GM18508 (cell line): ENCODE data around the gene LAS1L.
"Not testable (repeated sequence)": the region's sequence is repeated elsewhere in the genome, so short reads cannot be mapped to it uniquely, and the experiment has no call there.

Experiments used
- ATAC-seq: cut with Tn5 transposase; IDR thresholded peaks from one replicate; pipeline ENCODE4 v1.9.1; 2021; ENCODE audit warnings: moderate number of reproducible peaks; ENCODE audit not compliant: insufficient read depth, unreplicated experiment

LAS1L gene

DNA sequence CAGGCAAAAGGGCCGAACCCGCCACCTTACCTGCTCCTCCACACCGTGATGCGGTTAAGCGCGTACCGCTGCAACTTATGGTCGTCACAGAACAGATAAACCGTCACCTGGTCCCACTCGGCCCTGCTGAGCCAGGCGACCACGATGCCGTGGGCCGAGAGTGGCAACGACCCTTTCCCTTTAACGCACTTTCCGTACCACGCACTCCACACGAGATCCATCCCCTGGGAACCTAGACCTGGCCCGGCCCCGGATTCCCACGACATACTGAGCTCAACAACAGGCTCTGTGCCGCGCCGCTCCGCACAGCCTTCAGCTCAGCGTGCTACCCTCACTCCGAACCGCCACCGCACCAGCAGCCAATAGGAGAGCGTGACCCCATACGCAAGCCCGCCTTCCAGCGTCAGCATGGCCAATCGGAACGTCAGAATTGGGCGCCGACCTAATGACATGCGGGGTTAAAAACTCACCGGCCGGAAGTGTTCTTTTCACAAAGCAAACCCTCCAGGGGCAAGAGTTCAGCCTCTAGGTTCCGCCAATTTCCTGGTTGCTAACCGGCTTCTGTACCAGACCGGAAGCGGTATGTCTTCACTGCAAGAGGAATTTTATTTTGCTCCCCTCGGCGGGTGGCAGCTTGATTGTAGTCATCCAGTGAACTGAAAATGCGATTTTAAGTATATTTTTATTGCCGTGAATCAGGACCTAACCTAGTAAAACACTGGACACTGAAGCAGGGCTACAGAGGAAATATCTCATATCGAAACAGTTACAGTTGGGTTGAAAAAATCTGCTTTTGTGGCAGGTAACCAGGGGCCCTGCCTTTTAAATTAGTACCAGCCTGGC, at the start of gene LAS1L:
Gene LAS1L (minus strand): TSS at position 338 of the 843 bp plus-strand sequence. CDS start 72 bp downstream, at position 266.
- ATAC-seq, result peak; percentile 98

DNA sequence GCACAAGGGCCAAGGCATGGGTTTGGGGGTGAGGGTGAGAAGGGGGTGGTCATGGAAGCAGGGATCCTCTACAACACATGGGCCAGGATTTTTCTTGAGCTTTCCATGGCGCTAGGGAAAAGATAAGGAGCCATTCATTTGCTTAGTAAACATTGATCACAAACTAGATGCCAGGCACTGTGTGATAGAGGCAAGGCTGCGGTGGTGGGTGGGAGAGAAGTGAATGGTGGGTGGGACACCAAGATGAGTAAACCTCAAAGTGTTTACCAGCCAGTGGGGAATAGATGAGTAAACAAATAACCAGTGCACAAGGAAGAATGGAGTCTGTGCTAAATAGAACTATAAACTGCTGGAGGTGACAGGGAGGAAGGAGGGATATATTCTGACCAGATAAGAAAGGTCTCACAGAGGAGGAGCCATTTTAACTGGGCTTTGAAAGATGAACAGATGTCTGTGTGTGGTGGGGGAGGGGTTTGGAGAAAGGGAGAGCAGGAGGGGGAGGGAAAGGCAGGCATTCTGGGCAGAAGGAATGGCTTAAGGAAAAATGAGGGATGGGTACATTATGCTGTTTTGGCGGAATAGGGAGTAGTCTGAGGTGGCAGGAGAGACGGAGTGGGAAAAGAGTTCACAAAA, 48.0 kb upstream of the LAS1L start:
- no peak for ATAC-seq

DNA sequence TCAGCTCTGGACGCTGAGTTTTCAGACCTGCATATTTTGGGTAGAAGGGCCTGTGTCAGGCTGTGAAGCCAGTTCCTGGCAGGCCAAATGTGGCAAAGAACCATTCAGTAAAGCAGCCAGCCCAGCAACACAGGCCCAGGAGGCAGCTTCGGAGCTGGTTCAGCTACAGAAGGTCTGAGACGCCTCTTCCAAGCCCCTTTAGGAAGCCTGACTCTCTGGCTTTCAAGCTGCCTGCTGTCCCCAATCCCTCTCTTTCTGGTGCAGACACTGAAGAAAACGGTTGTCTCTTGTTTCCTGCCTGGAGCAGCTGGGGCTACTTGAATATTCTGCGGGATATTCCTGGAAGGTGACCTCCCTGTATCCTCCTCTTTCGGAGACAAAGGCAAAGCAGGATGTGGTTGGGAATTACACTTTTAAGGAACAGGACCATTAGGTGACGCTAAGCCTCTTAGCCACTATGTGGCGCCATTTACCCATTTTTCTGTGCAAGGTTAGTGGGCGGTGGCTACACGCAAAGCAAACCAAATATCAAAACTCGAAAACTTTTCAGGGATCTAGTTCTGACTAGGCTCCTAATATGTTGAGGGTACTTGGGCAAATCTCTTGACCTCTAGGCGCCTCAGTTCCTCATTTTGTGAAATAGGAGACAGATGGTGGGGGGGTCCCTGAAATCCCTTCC, 47.2 kb upstream of the LAS1L start:
- peak; percentile 86 for ATAC-seq

DNA sequence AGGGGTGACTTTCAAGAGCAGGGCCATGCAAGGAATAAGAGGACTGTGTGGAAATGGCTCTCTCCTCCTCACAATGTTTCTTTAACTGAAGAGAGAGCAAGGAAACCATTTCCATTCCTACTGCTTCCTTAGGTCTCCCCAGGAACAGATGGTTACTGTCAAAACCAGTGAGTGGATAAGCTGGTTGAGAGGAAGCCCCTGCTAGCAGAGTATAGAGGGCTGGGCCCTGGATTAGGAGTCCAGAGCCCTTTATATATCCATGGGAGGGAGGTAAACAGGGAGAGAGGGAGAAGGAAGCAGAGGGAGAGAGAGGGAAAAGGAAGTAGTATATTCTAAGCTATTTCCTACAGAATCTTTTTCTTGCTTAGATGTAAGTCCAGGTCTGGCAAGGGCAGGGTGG, 43.8 kb upstream of the LAS1L start:
- no peak for ATAC-seq

DNA sequence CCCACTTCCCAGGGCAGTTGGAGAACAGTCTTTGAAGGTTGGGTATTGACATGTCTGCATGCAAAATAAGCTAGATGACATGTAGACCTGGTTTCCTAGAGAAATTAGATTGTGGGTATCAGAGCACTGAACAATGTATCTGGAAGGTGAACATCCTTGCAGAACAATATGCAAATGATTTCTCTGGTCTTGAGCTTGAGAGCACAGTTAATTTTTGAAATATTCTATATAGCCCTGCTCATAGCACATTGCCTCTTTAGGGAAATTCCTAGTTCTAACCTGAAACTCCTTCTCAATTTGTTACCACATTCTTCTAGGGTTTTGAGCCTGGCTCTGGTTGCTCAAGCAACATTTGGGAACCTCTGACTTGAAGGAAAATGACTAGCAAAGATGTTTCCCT, 41.6 kb upstream of the LAS1L start:
- no peak for ATAC-seq

DNA sequence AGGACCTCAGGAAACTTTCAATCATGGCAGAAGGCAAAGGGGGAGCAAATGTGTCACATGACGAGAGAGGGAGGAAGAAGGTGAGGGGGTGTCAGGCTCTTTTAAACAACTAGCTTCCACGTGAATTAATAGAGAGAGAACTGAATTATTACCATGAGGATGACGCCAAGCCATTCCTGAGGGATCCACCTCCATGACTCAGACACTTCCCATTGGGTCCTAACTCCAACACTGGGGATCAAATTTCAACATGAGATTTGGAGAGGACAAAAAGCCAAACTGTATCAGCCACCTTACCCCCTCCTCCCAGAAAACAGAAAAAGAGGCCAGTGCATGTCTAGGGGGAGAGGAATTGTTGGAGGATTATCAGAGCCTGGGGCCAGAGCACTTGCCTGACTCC, 40.4 kb upstream of the LAS1L start:
- ATAC-seq, result no peak

DNA sequence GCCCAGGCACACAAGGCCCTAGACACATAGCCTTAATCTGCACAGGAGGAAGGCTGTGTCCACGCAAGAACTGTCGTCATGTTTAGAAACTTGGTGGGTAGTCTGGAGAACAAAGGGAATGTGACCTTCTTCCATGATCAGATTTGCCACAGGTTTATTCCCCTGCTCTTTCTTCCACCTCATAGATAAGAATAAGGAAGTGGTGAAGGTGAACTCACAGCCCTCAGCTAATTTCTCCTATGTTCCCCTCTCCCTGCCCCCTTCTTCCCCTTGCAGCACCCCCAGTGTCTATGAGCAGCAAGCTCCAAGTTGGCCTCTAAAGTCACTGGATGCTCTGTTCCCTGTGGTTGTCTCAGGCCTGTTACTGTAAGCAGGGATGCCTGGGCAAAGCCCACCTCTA, 39.8 kb upstream of the LAS1L start:
- ATAC-seq, result no peak

DNA sequence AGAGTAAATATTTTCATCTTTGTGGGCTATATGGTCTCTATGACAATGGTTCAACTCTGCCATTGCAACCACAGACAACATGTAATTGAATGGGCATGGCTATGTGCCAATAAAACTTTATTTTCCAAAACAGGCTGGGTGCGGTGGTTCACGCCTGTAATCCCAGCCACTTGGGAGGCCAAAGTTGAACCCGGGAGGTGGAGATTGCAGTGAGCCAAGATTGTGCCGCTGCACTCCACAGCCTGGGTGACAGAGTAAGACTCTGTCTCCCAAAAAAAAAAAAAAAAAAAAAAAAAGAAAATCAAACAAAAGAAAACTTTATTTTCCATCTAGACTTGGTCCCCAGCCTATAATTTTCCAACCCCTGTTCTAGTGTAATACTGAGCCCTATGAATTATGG, 38.4 kb upstream of the LAS1L start:
- ATAC-seq, result no peak

DNA sequence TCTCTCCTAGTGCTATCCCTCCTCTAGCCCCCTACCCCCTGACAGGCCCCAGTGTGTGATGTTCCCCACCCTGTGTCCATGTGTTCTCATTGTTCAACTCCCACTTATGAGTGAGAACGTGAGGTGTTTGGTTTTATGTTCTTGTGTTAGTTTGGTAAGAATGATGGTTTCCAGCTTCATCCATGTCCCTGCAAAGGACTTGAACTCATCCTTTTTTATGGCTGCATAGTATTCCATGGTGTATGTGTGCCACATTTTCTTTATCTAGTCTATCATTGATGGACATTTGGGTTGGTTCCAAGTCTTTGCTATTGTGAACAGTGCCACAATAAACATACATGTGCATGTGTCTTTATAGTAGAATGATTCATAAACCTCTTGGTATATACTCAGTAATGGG, 28.3 kb upstream of the LAS1L start:
- ATAC-seq, result not testable (repeated sequence)

DNA sequence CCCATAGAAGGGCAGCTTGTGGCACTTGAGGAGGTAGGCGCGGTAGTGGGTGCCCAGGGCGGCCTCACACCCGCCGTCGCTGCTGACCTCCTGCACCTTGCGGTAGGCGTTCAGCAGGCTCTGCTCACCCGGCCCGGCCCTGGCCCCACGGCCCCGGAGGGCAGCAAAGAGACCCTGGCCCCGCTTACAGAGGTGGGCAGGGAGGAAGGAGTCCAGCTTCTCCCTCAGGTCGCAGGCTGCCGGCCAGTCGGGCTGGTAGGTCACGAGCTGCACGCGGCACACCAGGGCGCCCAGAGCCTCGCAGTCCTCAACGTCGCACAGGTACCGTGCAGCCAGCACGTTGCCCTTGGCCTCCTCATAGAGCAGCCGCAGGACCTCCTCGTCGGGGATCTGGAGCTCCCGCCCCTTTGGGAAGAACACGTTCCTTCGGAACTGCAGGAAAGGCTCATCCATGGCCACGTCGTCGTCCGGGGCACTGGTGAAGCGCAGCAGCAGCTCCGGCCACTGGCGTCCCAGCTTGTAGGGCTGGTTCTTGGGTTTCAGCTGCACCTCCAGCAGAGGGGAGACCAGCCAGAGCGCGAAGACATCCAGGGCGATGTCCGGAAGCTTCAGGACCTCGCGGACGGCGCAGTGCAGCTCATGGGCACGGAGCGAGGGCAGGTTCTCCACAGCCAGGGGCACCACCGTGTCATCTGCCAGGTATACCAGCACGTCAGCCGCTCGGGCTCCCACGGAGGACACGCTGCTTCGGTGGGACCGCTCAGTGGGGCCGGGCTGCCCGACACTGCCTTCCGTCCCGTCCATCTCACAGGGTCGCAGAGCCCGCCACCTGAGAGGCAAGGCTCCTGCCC, 17.1 kb upstream of the LAS1L start:
- ATAC-seq, result no peak

DNA sequence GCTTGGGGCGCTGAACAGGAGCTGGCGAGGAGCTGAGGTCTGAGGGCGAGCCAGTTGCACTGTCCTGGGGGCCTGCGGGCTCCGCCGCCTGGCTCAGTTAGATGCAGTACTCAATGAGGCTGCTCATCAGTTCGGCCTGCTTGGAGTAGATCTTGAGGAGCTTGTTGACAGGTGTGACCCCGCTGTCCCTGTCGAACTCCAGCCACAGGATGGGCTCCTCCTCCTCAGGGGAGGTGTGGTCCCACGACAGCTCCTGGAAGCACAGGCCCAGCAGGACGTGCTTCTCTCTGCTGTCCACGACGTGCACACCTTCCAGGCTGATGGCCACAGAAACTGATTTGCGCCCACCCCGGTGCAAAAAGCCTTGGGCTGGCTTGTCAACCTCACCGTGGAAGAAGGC, 16.5 kb upstream of the LAS1L start:
- no peak for ATAC-seq

DNA sequence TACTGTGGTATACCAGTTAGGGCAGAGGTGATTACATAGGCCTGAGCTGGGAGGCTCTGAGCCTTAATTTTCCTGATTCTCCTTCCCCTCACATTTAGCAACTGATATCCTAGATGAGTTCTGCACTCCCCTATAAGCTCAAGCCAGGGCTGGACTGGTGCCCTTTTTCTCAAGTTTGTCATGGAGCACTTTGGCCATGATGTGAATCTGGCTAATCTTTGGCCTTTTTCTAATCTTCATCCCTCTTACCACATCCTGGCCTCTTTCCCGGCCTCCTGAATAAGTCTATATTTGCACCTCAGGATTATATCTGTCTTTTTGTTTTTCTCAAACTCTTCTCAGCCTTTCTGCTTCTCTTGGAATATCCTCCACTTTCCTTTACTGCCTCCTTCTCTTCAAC, 10.9 kb upstream of the LAS1L start:
- ATAC-seq, result no peak

DNA sequence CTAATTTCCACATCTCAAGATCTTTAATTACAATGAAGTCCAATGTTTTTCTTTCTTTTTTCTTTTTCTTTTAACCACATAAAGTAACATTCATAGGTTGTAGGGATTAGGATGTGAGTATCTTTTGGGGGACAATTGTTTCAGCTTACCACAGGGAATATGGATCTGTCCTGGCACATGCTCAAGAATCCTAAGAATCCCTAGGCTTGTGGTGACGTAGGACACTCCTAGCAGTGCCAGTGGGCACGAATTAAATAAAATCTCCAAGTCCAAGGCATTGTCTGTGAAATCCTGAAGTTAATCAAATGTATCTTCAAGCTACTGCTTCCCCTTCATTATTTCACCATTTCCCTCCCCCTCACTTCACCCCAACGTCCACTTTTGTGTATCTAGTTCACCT, 2.6 kb upstream of the LAS1L start:
- ATAC-seq, result no peak

DNA sequence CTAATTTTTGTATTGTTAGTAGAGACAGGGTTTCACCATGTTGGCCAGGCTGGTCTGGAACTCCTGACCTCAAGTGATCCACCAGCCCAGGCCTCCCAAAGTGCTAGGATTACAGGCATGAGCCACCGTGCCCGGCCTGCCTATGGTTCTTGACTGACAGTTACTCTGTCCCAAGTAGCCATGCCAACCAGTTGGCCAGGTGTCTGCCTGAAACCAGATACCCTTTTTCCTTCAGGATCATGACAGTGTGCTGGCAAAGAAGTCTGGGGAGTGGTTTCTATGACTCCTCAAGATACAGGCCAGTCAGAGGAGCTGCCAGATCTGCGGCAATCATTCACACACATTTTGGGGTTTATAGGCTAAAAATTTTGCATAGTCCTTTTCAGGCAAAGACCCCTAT, 1.7 kb upstream of the LAS1L start:
- no peak for ATAC-seq

DNA sequence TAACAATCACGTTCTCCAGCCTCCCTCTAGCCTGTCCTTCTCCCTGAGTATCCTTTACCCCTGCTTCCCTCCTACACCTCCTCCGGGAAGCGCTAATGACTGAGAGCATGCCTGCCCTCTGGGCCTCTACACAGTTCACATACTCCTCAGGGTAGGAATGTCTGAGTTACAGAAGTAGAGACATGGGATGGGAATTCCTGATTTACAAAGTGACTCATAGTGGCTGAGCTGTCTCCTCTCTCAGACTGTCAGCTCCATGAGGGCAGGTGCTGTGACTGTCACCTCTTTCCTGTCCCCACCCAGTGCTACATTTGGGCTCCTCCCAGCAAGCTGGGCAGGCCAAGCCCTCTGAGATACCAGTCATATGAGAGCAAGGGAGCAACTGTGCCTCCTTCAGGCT, 2.6 kb downstream of the LAS1L start:
- no peak for ATAC-seq

DNA sequence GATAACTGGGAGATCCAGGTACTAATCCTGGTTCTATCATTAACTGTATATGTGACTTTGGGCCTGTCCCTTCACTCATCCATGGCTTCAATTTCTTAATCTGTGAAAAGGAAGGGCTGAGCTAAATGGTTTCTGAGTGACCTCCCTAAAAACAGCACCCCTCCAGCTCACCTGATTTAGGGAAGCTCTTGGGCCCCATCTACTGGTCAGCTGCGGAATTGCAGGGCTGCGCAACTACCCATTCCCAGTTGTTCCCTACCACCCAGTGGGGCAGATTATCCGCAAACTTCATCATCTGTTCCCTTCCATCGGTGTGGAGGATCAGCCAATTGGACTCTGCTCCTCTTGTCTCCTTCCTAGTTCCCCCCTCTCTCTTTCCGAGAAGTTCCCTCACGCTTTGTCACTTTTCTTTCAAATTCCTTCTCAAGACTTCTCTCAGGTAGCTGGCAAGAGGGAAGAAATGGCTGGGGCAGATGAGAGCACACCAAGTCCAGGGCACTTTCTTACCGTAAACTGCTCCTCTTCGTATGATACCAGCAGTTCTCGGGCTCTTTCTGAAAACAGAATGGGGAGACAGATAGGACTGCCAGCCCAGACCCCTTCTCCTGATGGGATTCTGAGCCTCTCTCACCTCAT, 5.8 kb downstream of the LAS1L start:
- peak; percentile 63 for ATAC-seq

DNA sequence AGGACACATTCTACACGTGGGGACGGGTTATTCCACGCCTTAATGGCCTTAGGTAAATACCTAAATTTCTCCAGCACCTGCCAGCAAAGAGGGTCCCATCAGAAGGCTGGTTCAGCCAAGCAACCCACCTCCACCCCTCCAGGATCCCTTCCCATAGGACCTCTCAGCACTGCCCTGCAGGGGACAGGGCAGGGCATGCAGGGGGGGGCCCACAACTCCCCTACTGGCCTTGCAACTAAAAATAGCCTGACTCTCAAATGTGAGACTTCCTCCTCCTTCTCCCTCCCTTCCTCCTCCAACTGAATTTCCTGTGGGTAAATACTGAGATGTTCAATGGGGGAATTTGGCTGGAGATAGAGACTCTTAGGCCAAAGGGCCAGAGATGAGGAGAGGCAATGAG, 6.3 kb downstream of the LAS1L start:
- no peak for ATAC-seq

DNA sequence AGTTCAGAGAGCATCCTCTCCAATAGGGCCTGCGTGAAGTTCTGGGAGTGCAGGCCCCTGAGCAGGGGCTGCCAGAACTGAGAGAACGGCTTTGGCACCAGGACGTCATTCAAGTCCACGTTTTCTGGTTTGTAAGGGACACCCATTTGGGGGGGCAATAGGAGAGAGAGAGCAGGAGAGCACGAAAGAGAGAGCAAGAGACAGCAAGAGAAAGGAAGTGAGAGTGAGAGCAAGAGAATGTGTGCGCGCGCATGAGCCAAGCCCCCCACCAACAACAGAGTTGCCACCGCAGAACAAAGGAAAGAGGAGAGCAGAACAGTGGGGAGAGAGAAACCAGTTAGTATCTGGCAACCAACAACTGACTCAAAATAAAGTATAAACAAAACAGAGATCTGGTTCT, 10.4 kb downstream of the LAS1L start:
- ATAC-seq, result no peak

DNA sequence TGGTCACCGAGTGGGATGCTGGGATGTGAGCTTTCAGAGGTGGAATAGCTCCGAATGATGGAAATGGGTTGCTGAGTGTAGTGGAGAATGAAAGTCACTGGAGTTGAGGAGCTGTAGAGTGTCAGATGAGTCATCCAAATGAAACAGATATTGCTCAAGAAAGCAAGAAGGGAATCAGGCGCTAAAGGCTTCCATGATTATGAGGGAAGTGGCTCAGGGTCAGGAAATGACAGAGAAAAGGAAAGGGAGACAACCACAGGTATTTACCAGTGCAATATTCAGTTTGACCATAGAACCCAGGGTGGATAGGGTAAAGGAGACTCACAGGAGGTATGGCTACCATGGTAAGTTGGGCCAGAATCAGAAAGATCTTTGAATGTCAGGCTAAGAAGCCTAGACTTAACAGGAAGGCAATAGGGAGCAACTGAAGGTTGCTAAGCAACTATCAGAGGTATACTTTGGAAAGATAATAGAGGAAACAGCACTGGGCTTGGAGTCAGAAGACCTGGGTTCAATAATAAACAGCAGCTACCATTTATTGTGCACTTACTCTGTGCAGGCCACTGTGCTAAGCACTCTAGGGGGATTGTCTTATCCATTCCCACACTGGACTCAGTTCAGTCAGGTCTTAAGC, 11.7 kb downstream of the LAS1L start:
- no peak for ATAC-seq

DNA sequence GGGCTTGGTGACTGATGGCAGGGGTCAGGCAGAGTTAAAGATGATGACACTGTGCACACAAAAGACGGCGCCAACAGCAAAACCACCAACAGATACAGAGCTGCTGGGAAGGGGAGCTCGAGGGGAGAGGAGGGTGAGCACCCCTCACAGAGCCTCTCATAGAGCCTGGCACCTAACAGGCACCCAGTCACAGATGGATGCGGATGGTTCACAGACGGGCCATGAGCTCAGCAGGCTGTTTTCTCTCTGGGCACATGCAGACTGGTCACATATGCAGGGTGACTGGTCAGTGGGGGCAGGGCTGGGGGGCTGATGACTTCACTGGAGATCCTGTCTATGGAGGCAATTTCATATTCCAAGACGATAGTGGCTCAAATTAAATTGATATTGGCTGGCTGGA, 15.1 kb downstream of the LAS1L start:
- not testable (repeated sequence) for ATAC-seq
